ENCODE data around the gene NPAT.

GRCh38 chr11:108253176-108253575 lies 30.7 kb upstream of the NPAT start:
- TF ChIP-seq CTCF (conservative IDR thresholded peaks at IDR 0.05; ENCODE audit: low read depth, low read length) (no peak), EZH2 (IDR thresholded peaks at IDR 0.05; ENCODE audit: borderline replicate concordance, low read depth, low read length, poor library complexity, severe bottlenecking) (no peak)

Measured in A673 (cell line).